ENCODE data around the gene ADRB1. TPM values are rescaled to one million over a fixed set of nuclear protein-coding genes. Genes with fewer than 3 reads are reported as not detected.

ADRB1 gene
- total RNA-seq, 1 experiment from 2014 or later, result 2.3 TPM

DNA sequence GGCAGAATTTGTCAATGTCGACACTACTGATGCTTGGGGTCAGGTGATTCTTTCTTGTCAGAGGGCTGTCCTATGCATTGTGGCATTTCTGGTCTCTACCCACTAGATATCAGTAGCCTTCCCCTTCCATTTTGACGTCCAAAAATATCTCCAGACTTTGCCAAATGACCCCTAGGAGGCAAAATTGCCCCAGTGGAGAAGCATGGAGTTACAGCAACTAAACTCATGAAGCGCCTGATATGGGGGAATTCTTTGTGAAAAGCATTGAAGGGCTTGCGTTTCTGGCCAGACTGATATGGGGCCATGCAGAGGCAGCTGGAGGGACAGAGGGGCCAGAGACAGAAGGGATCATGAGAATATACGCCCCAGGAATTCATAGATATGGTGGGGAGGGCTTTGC is 43.6 kb downstream of the ADRB1 start:
- Mint-ChIP-seq H3K27ac (ENCODE audit: unreplicated experiment) (no peak overlapping the region), H3K36me3 (ENCODE audit: insufficient read depth, unreplicated experiment) (no peaks in the 10 kb centered on the region), H3K4me1 (ENCODE audit: low read depth, unreplicated experiment) (no peaks in the 10 kb centered on the region), H3K9me3 (ENCODE audit: unreplicated experiment) (no peaks in the 10 kb centered on the region), H3K4me3 (ENCODE audit: unreplicated experiment) (no peak overlapping the region), H3K27me3 (ENCODE audit: insufficient read depth, unreplicated experiment) (no peaks in the 10 kb centered on the region)
- TF ChIP-seq, protein P1, sequence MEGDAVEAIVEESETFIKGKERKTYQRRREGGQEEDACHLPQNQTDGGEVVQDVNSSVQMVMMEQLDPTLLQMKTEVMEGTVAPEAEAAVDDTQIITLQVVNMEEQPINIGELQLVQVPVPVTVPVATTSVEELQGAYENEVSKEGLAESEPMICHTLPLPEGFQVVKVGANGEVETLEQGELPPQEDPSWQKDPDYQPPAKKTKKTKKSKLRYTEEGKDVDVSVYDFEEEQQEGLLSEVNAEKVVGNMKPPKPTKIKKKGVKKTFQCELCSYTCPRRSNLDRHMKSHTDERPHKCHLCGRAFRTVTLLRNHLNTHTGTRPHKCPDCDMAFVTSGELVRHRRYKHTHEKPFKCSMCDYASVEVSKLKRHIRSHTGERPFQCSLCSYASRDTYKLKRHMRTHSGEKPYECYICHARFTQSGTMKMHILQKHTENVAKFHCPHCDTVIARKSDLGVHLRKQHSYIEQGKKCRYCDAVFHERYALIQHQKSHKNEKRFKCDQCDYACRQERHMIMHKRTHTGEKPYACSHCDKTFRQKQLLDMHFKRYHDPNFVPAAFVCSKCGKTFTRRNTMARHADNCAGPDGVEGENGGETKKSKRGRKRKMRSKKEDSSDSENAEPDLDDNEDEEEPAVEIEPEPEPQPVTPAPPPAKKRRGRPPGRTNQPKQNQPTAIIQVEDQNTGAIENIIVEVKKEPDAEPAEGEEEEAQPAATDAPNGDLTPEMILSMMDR (IDR thresholded peaks at IDR 0.05; ENCODE audit: insufficient read depth in 1 of 2, low read depth in 1 of 2, low read length in 1 of 2, severe bottlenecking in 1 of 2, unreplicated experiment in 1 of 2), result peak in 1 of 2 experiments; percentile 16
- POLR2A ChIA-PET, result no interaction called here
- no peaks in the 10 kb centered on the region for H3K9me3 ChIP-seq
- no peaks in the 10 kb centered on the region for H3K27me3 ChIP-seq (replicated peaks; ENCODE audit: control insufficient read depth, insufficient read depth, low read length)
- peaks cover 7% of the 10 kb centered on the region; the same call in 1 of the 2 replicates for H3K4me1 ChIP-seq
- H3K4me3 ChIP-seq (ENCODE audit: low read depth, low read length), result no peak overlapping the region
- intact Hi-C loops (cut with micrococcal nuclease; ENCODE audit: unreplicated experiment), result no loop called here
- no TSS peak for BruUV-seq (replicated peaks)
- CTCF ChIA-PET, result no interaction called here
- no peak for DNase-seq
- H3K36me3 ChIP-seq (ENCODE audit: control insufficient read depth, insufficient read depth, low read length), result no peaks in the 10 kb centered on the region

DNA sequence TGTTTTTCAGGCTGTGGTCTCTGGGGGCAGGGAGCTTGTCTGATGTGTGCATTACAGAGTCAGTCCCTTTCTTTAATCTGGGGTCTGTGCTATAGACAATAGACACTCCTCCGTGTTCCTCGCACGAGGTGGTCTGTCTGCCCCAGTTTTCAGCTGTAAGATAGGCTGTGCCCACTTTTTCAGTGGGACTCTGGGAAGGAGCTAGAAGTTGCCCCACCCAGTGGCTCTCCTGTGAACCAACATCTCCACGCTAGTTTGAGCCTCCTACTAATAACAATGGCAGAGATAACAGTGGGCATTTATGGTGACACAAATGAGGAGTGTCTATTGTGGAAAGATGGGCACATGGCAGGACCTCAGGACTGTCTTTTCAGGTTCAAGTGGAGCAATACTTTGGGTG is 44.0 kb downstream of the ADRB1 start:
- no peaks in the 10 kb centered on the region for H3K4me1 Mint-ChIP-seq (ENCODE audit: low read depth, unreplicated experiment)
- BruUV-seq (replicated peaks), result no TSS peak
- no peaks in the 10 kb centered on the region for H3K27me3 Mint-ChIP-seq (ENCODE audit: insufficient read depth, unreplicated experiment)
- Histone ChIP-seq H3K27me3 (replicated peaks; ENCODE audit: control insufficient read depth, insufficient read depth, low read length) (no peaks in the 10 kb centered on the region), H3K9me3 (no peaks in the 10 kb centered on the region), H3K36me3 (ENCODE audit: control insufficient read depth, insufficient read depth, low read length) (no peaks in the 10 kb centered on the region), H3K4me1 (peaks cover 3% of the 10 kb centered on the region; the same call in 1 of the 2 replicates), H3K4me3 (ENCODE audit: low read depth, low read length) (no peak overlapping the region)
- intact Hi-C loops (cut with micrococcal nuclease; ENCODE audit: unreplicated experiment), result no loop called here
- ChIA-PET CTCF (no interaction called here), POLR2A (no interaction called here)
- no peaks in the 10 kb centered on the region for H3K9me3 Mint-ChIP-seq (ENCODE audit: unreplicated experiment)
- TF ChIP-seq, protein P1 (IDR thresholded peaks at IDR 0.05; ENCODE audit: insufficient read depth in 1 of 2, low read depth in 1 of 2, low read length in 1 of 2, severe bottlenecking in 1 of 2, unreplicated experiment in 1 of 2), result no peak
- no peak for DNase-seq
- H3K36me3 Mint-ChIP-seq (ENCODE audit: insufficient read depth, unreplicated experiment), result no peaks in the 10 kb centered on the region
- H3K4me3 Mint-ChIP-seq (ENCODE audit: unreplicated experiment), result no peak overlapping the region
- H3K27ac Mint-ChIP-seq (ENCODE audit: unreplicated experiment), result no peak overlapping the region

DNA sequence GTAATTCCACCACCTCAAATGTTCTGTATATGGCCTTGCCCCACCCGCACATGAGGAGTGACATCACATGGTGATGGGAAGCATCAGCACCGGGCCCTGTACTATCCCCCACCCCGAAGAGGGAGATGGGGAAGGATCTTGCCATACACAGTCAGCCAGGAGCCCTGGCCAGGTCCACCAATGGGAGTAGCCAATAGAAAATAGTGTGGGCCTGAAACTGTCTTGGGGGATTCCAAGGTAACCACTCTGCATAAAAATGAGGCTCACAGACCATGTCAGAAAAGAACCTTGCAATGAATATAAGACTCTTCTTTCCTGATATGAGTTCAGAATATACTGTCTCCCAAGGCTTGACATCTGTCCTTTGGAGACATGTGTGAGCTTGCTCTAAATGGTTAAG is 51.1 kb downstream of the ADRB1 start:
- H3K4me1 ChIP-seq, result no peaks in the 10 kb centered on the region
- intact Hi-C loops (cut with micrococcal nuclease; ENCODE audit: unreplicated experiment), result no loop called here
- no peak overlapping the region for H3K4me3 ChIP-seq (ENCODE audit: low read depth, low read length)
- Mint-ChIP-seq H3K27me3 (ENCODE audit: insufficient read depth, unreplicated experiment) (no peaks in the 10 kb centered on the region), H3K4me1 (ENCODE audit: low read depth, unreplicated experiment) (no peaks in the 10 kb centered on the region), H3K27ac (ENCODE audit: unreplicated experiment) (no peak overlapping the region), H3K4me3 (ENCODE audit: unreplicated experiment) (no peak overlapping the region), H3K9me3 (ENCODE audit: unreplicated experiment) (no peaks in the 10 kb centered on the region), H3K36me3 (ENCODE audit: insufficient read depth, unreplicated experiment) (no peaks in the 10 kb centered on the region)
- no peak for DNase-seq
- ChIA-PET CTCF (no interaction called here), POLR2A (no interaction called here)
- BruUV-seq (replicated peaks), result no TSS peak
- H3K9me3 ChIP-seq, result no peaks in the 10 kb centered on the region
- TF ChIP-seq, protein P1 (IDR thresholded peaks at IDR 0.05; ENCODE audit: insufficient read depth in 1 of 2, low read depth in 1 of 2, low read length in 1 of 2, severe bottlenecking in 1 of 2, unreplicated experiment in 1 of 2), result no peak
- H3K27me3 ChIP-seq (replicated peaks; ENCODE audit: control insufficient read depth, insufficient read depth, low read length), result no peaks in the 10 kb centered on the region; the same call in 1 of the 2 replicates
- H3K36me3 ChIP-seq (ENCODE audit: control insufficient read depth, insufficient read depth, low read length), result no peaks in the 10 kb centered on the region

All from Caco-2 (cell line).